Stimulated activated CD4-positive, alpha-beta T cell treated with anti-CD3 and anti-CD28 coated beads, Interleukin-15, amount 100 ng/mL, for 48 hours (primary cell): Measurements from ENCODE around the gene DYSF.

Experiments used
- DNase-seq, 2 donors: peaks; one replicate each; pipeline ENCODE4 v3.0.0-alpha.2; 2020; ENCODE audit warnings: low read depth in 2 of 2

DYSF gene

GRCh38 chr2:71530211-71530610, 76.8 kb downstream of the DYSF start:
- DNase-seq, result no peak

GRCh38 chr2:71530641-71531332, 77.4 kb downstream of the DYSF start:
- no peak for DNase-seq

- no peak for DNase-seq
Measured at GRCh38 chr2:71531522-71532047, 78.2 kb downstream of the DYSF start.

GRCh38 chr2:71532327-71532726, 79.0 kb downstream of the DYSF start:
- no peak for DNase-seq

- no peak for DNase-seq
Measured at GRCh38 chr2:71534201-71534600, 80.8 kb downstream of the DYSF start.

GRCh38 chr2:71534826-71535225, 81.5 kb downstream of the DYSF start:
- DNase-seq, result no peak

- no peak for DNase-seq
Measured at GRCh38 chr2:71535526-71535925, 82.2 kb downstream of the DYSF start.

GRCh38 chr2:71536226-71536671, 82.9 kb downstream of the DYSF start:
- no peak for DNase-seq

GRCh38 chr2:71538241-71538640, 84.9 kb downstream of the DYSF start:
- DNase-seq, result no peak

GRCh38 chr2:71538656-71539265, 85.4 kb downstream of the DYSF start:
- DNase-seq, result no peak

GRCh38 chr2:71540818-71541217, 87.5 kb downstream of the DYSF start:
- no peak for DNase-seq

GRCh38 chr2:71544919-71545571, 91.7 kb downstream of the DYSF start:
- DNase-seq, result no peak

GRCh38 chr2:71545572-71546274, 92.4 kb downstream of the DYSF start:
- DNase-seq, result peak in 1 of 2 donors; percentile 28

- DNase-seq, result no peak
Measured at GRCh38 chr2:71546275-71546638, 92.9 kb downstream of the DYSF start.

- DNase-seq, result no peak
Measured at GRCh38 chr2:71546777-71547281, 93.5 kb downstream of the DYSF start.

- no peak for DNase-seq
Measured at GRCh38 chr2:71547616-71548285, 94.4 kb downstream of the DYSF start.

- peak; percentile 45 to 66 for DNase-seq
Measured at GRCh38 chr2:71548646-71549425, 95.5 kb downstream of the DYSF start.

GRCh38 chr2:71550801-71551630, 97.7 kb downstream of the DYSF start:
- no peak for DNase-seq

- DNase-seq, result no peak
Measured at GRCh38 chr2:71551631-71551915, 98.2 kb downstream of the DYSF start.

GRCh38 chr2:71552356-71552755, 99.0 kb downstream of the DYSF start:
- DNase-seq, result no peak
